ENCODE measurements around the gene SCN7A. TPM values are rescaled to one million over a fixed set of nuclear protein-coding genes. Genes with fewer than 3 reads are reported as not detected.
A peak's percentile ranks its signal among the peaks of the same experiment; 100 is the strongest.

SCN7A gene
- total RNA-seq (2014; rRNA removed; shearing (Covaris generic)) = 0.02 and 0.03 TPM in 2 replicates
- 0.13 and 0.36 TPM in 2 replicates for polyA plus RNA-seq (2014; cell fraction: nucleus; rRNA removed)

- DNase-seq (ENCODE audit: extremely low read depth, low read depth) = no peak
Measured at GRCh38 chr2:166494140-166494624, at the start of gene SCN7A. Gene SCN7A, minus strand, starts transcription at chr2:166494249. Its CDS starts 16,553 bp downstream, at chr2:166477696.

- DNase-seq (ENCODE audit: extremely low read depth, low read depth) = peak; percentile 76
Measured at GRCh38 chr2:166539340-166540162, 45.5 kb upstream of the SCN7A start.

GRCh38 chr2:166536111-166536510 lies 42.1 kb upstream of the SCN7A start:
- DNase-seq (ENCODE audit: extremely low read depth, low read depth) = no peak

- no peak for DNase-seq (ENCODE audit: extremely low read depth, low read depth)
Measured at GRCh38 chr2:166521155-166521554, 27.1 kb upstream of the SCN7A start.

GRCh38 chr2:166520604-166521003 lies 26.6 kb upstream of the SCN7A start:
- DNase-seq (ENCODE audit: extremely low read depth, low read depth) = no peak

- no peak for DNase-seq (ENCODE audit: extremely low read depth, low read depth)
Measured at GRCh38 chr2:166519391-166519962, 25.4 kb upstream of the SCN7A start.

GRCh38 chr2:166518634-166519390 lies 24.8 kb upstream of the SCN7A start:
- no peak for DNase-seq (ENCODE audit: extremely low read depth, low read depth)

GRCh38 chr2:166517533-166518061 lies 23.5 kb upstream of the SCN7A start:
- DNase-seq (ENCODE audit: extremely low read depth, low read depth) = no peak

GRCh38 chr2:166516712-166517303 lies 22.8 kb upstream of the SCN7A start:
- peak; percentile 26 for DNase-seq (ENCODE audit: extremely low read depth, low read depth)

- DNase-seq (ENCODE audit: extremely low read depth, low read depth) = no peak
Measured at GRCh38 chr2:166513952-166514351, 19.9 kb upstream of the SCN7A start.

- DNase-seq (ENCODE audit: extremely low read depth, low read depth) = no peak
Measured at GRCh38 chr2:166499281-166499680, 5.2 kb upstream of the SCN7A start.

GRCh38 chr2:166491461-166491860 lies 2.6 kb downstream of the SCN7A start:
- no peak for DNase-seq (ENCODE audit: extremely low read depth, low read depth)

- no peak for DNase-seq (ENCODE audit: extremely low read depth, low read depth)
Measured at GRCh38 chr2:166487171-166487570, 6.9 kb downstream of the SCN7A start.

GRCh38 chr2:166485558-166486178 lies 8.4 kb downstream of the SCN7A start:
- DNase-seq (ENCODE audit: extremely low read depth, low read depth) = no peak

- DNase-seq (ENCODE audit: extremely low read depth, low read depth) = no peak
Measured at GRCh38 chr2:166472332-166472731, 21.7 kb downstream of the SCN7A start.

- DNase-seq (ENCODE audit: extremely low read depth, low read depth) = peak; percentile 3
Measured at GRCh38 chr2:166468124-166469024, 25.7 kb downstream of the SCN7A start.

GRCh38 chr2:166464187-166464586 lies 29.9 kb downstream of the SCN7A start:
- DNase-seq (ENCODE audit: extremely low read depth, low read depth) = no peak

- DNase-seq (ENCODE audit: extremely low read depth, low read depth) = no peak
Measured at GRCh38 chr2:166463640-166464039, 30.4 kb downstream of the SCN7A start.

GRCh38 chr2:166458674-166459073 lies 35.4 kb downstream of the SCN7A start:
- DNase-seq (ENCODE audit: extremely low read depth, low read depth) = no peak

Measured in NCI-H460 (cell line).